ENCODE measurements around the gene SST. TPM values are rescaled to one million over a fixed set of nuclear protein-coding genes. Genes with fewer than 3 reads are reported as not detected.

SST gene
- total and polyA plus RNA-seq, 2 of the 8 experiments (the other 6 are each of a cell fraction or from before 2014, with no cell fraction given) = 0.50 TPM; not detected in 1

GRCh38 chr3:187700249-187700648, 30.1 kb upstream of the SST start (continued):
- TF ChIP-seq CHD7 (IDR thresholded peaks at IDR 0.05; ENCODE audit: insufficient replicate concordance, low read length) (no peak), BACH1 (IDR thresholded peaks at IDR 0.05; ENCODE audit: low read length) (no peak), GABPA (IDR thresholded peaks at IDR 0.05; ENCODE audit: borderline replicate concordance, insufficient read depth, low read length) (no peak), PHF8 (conservative IDR thresholded peaks at IDR 0.05; ENCODE audit: low read depth, low read length) (no peak), RBBP5 (IDR thresholded peaks at IDR 0.05; ENCODE audit: borderline replicate concordance, low read depth, low read length) (no peak), CHD2 (IDR thresholded peaks at IDR 0.05; ENCODE audit: low read length) (no peak), BRCA1 (IDR thresholded peaks at IDR 0.05; ENCODE audit: low read depth, low read length) (no peak)
